Prostate gland (tissue), 2 donors: ENCODE data around the gene VPS37B.

ENCODE experiments used
- POLR2A ChIP-seq: fragments of 450-650 bp; IDR thresholded peaks from one replicate; pipeline ENCODE4 v1.6.1; 2016; ENCODE audit warnings: antibody characterized with exemption, mild to moderate bottlenecking
- POLR2AphosphoS5 ChIP-seq: sonication (generic); formaldehyde crosslinking; IDR thresholded peaks from one replicate; pipeline ENCODE4 v1.6.1; 2017; ENCODE audit warnings: antibody characterized with exemption
- TF ChIP-seq, protein P1 (sequence below), 4 experiments: fragments of 200-600 bp in 2 of 4; fragments of 450-650 bp in 2 of 4; sonication (generic) in 2 of 4; IDR thresholded peaks; 1 replicate in 3 of 4; 2 replicates in 1 of 4; pipeline ENCODE4 v1.5.1; 2016 to 2019; ENCODE audit warnings: antibody characterized with exemption in 4 of 4, mild to moderate bottlenecking in 2 of 4, moderate library complexity in 2 of 4

DNA sequence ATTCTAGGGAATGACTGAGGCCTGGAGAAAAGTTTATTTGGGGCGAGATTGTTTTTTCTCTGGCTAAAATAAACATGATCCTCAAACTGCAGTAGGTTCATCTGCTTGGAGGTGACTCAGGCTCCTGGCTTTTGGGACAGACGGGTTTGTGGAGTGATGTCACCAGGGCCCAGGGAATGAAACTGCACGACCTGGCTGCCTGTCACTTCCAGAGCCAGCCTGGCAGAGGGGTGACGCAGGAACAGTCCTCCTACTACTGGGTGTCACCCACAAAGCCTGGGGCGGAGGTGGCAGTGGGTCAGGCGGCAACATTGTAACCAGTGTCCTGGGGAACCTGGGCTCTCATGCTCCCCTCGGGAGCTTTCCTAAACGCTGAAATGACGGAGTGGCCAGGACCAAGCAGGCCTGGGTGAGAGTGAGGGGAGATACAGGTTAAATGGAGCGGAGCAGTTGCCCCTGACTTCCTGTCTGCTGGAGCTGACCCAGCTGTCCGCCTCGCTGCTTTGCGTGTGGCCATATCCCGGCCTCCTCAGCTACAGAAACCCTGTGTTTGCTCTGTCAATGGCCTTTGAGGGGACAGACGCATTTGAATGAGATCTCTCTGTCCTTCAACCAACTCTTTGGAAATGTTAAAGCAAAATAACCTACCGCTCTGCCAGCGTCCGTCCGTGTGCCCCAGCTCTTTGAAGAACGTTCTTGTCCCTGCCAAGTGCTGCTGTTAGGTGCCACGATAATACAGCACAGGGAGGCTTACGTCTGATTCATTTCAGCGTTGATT is 54.2 kb downstream of the VPS37B start:
- TF ChIP-seq, protein P1, sequence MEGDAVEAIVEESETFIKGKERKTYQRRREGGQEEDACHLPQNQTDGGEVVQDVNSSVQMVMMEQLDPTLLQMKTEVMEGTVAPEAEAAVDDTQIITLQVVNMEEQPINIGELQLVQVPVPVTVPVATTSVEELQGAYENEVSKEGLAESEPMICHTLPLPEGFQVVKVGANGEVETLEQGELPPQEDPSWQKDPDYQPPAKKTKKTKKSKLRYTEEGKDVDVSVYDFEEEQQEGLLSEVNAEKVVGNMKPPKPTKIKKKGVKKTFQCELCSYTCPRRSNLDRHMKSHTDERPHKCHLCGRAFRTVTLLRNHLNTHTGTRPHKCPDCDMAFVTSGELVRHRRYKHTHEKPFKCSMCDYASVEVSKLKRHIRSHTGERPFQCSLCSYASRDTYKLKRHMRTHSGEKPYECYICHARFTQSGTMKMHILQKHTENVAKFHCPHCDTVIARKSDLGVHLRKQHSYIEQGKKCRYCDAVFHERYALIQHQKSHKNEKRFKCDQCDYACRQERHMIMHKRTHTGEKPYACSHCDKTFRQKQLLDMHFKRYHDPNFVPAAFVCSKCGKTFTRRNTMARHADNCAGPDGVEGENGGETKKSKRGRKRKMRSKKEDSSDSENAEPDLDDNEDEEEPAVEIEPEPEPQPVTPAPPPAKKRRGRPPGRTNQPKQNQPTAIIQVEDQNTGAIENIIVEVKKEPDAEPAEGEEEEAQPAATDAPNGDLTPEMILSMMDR (IDR thresholded peaks at IDR 0.05), result no peak
- TF ChIP-seq POLR2A (no peak), POLR2AphosphoS5 (no peak)
